Prostate gland (tissue), 2 donors: ENCODE data around the gene KRTAP6-1. TPM values are rescaled to one million over a fixed set of nuclear protein-coding genes. Genes with fewer than 3 reads are reported as not detected.

ENCODE experiments used
- DNase-seq: peaks from one replicate; pipeline ENCODE4 v3.0.0-alpha.2; 2019; ENCODE audit warnings: low spot score
- H3K27ac ChIP-seq, 2 donors: fragments of 200-600 bp; sonication (generic); 2 replicates each; pipeline ENCODE4 v1.5.1; 2017 to 2019
- H3K27me3 ChIP-seq: fragments of 200-600 bp; sonication (generic); replicated peaks from 2 replicates; pipeline ENCODE4 v1.5.1; 2019; ENCODE audit not compliant: insufficient read depth
- H3K36me3 ChIP-seq, 2 donors: fragments of 200-600 bp; sonication (generic); 1 replicate in 1 of 2; 2 replicates in 1 of 2; pipeline versions ENCODE4 v1.5.1 to v1.8.1; 2017 to 2019
- H3K4me1 ChIP-seq: fragments of 200-600 bp; sonication (generic); replicated peaks from 2 replicates; pipeline ENCODE4 v1.5.1; 2019
- H3K4me3 ChIP-seq, 2 donors: fragments of 200-600 bp; sonication (generic); 2 replicates each; pipeline ENCODE4 v1.5.1; 2017 to 2019
- H3K9me3 ChIP-seq: fragments of 200-600 bp; sonication (generic); 2 replicates; pipeline ENCODE4 v1.5.1; 2017
- POLR2A ChIP-seq: fragments of 450-650 bp; IDR thresholded peaks from one replicate; pipeline ENCODE4 v1.6.1; 2016; ENCODE audit warnings: antibody characterized with exemption, mild to moderate bottlenecking
- POLR2AphosphoS5 ChIP-seq: sonication (generic); formaldehyde crosslinking; IDR thresholded peaks from one replicate; pipeline ENCODE4 v1.6.1; 2017; ENCODE audit warnings: antibody characterized with exemption
- WGBS: methylation state at CpG from one replicate; pipeline ENCODE4 v1.1.5; 2018; 5-methylcytosine and 5-hydroxymethylcytosine counted together
- intact Hi-C: fragments of 100-400 bp; cut with DNase I; formaldehyde crosslinking; loops from one replicate; pipeline ENCODE4 v1.14.2; 2022
- total RNA-seq, 2 donors: library from RNA; depleted of rRNA; stranded (reverse); fragments of >200 nt; gene quantifications; one replicate each; pipeline ENCODE4 v1.1.0, GENCODE V29; 2016
- TF ChIP-seq, protein P1 (sequence below), 4 experiments: fragments of 200-600 bp in 2 of 4; fragments of 450-650 bp in 2 of 4; sonication (generic) in 2 of 4; IDR thresholded peaks; 1 replicate in 3 of 4; 2 replicates in 1 of 4; pipeline ENCODE4 v1.5.1; 2016 to 2019; ENCODE audit warnings: antibody characterized with exemption in 4 of 4, mild to moderate bottlenecking in 2 of 4, moderate library complexity in 2 of 4

The KRTAP6-1 gene, protein sequence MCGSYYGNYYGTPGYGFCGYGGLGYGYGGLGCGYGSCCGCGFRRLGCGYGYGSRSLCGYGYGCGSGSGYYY
- total RNA-seq, result not detected

DNA sequence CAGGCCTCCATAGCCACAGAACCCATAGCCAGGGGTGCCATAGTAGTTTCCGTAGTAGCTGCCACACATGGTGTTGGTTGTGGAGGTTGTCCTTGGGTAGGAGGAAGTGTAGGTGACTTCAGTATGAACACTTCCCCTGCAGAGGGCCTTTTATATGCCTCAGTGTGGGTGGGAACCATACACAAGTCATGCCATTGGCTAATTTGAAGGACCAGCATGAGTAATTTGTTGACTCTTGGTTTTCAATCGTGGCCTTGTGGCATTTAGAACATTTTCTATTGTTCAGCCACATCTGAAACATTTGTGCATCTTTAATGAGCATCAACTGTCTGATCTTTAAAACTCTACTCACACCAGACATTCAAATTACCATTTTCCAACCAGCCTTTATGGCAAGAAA is at the start of gene KRTAP6-1:
KRTAP6-1 (minus strand) TSS at position 95 of the 400 bp plus-strand sequence; CDS start at position 69, 26 bp downstream.
- Histone ChIP-seq H3K36me3 (no peaks in the 10 kb centered on the region), H3K4me3 (no peak within 1 kb of the TSS), H3K27ac (no peak within 1 kb of the TSS), H3K9me3 (no peaks in the 10 kb centered on the region), H3K4me1 (no peaks in the 10 kb centered on the region), H3K27me3 (no peaks in the 10 kb centered on the region)
- no peak for DNase-seq
- TF ChIP-seq, protein P1, sequence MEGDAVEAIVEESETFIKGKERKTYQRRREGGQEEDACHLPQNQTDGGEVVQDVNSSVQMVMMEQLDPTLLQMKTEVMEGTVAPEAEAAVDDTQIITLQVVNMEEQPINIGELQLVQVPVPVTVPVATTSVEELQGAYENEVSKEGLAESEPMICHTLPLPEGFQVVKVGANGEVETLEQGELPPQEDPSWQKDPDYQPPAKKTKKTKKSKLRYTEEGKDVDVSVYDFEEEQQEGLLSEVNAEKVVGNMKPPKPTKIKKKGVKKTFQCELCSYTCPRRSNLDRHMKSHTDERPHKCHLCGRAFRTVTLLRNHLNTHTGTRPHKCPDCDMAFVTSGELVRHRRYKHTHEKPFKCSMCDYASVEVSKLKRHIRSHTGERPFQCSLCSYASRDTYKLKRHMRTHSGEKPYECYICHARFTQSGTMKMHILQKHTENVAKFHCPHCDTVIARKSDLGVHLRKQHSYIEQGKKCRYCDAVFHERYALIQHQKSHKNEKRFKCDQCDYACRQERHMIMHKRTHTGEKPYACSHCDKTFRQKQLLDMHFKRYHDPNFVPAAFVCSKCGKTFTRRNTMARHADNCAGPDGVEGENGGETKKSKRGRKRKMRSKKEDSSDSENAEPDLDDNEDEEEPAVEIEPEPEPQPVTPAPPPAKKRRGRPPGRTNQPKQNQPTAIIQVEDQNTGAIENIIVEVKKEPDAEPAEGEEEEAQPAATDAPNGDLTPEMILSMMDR (IDR thresholded peaks at IDR 0.05), result no peak
- TF ChIP-seq POLR2A (no peak), POLR2AphosphoS5 (no peak)
- intact Hi-C loops, result no loop called here
- WGBS, result 73% methylated on average over 2 of the region's 2 CpGs

DNA sequence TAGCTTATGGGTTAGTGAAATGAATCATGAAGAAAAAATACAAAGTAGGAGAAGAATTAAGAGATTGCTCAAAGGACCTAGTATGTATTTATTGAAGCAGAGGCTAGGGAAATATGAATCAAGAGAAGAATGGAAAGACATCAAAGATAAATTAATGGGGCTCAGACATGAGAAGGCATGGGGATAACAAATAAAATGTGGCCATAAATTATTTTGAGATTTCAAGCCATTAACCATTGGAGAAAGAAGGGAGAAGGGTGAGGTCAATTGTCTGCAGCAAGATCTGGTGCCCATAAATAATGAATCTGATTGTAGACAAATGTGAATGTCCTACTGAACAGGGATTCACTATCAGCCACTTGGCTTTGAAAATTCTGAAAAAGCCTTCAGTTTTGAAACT is 39.2 kb upstream of the KRTAP6-1 start:
- Histone ChIP-seq H3K36me3 (no peaks in the 10 kb centered on the region), H3K27ac (no peak overlapping the region), H3K4me1 (no peaks in the 10 kb centered on the region), H3K9me3 (no peaks in the 10 kb centered on the region), H3K4me3 (no peak overlapping the region), H3K27me3 (no peaks in the 10 kb centered on the region)
- DNase-seq, result no peak
- intact Hi-C loops, result no loop called here
- TF ChIP-seq POLR2A (no peak), POLR2AphosphoS5 (no peak)
- TF ChIP-seq, protein P1 (IDR thresholded peaks at IDR 0.05), result no peak

DNA sequence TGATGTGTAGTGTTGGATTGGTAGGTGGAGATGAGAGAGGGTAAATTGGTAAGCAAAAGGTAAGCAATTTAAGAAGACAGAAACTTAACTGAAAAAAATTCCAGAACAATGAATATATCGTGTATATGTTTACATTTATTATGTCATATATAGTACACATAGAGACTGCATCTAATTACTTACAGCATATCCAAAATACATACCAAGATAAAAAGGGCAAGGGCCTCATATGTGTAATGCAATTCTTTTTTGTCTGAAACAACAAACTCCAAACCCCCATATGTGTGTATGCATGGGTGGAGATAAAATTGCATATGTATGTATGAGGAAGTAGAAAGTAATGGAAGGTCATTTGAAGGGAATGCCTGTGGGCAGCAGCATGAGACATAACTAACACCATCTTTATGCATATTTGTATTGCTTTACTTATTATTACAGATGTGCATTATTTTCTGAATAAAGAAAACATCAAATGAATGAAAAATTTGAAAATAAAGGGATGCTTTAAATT is 33.2 kb upstream of the KRTAP6-1 start:
- H3K36me3 ChIP-seq, result no peaks in the 10 kb centered on the region
- no peak overlapping the region for H3K4me3 ChIP-seq
- no peak overlapping the region for H3K27ac ChIP-seq
- WGBS, result 74% methylated on average over 1 of the region's 1 CpG
- no peaks in the 10 kb centered on the region for H3K27me3 ChIP-seq
- intact Hi-C loops, result no loop called here
- no peak for DNase-seq
- TF ChIP-seq, protein P1 (IDR thresholded peaks at IDR 0.05), result no peak
- TF ChIP-seq POLR2AphosphoS5, result no peak
- no peak for TF ChIP-seq POLR2A
- no peaks in the 10 kb centered on the region for H3K4me1 ChIP-seq
- no peaks in the 10 kb centered on the region for H3K9me3 ChIP-seq

DNA sequence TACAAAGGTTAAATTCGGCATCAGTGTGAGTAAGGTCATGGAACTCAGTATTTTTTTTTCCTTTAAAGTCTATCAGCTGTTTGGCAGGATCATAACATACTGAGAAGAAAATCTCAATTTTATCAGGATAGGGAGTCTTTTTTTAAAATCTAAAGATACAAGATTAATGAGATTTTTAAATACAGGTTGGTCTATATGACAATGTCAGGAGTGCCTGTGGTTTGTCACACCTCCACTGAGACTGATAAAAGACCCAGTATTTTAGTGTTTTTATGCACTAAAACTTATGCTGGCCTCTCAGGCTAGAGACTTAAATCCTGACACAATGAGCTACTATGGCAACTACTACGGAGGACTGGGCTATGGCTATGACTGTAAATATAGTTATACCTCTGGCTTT is 28.8 kb upstream of the KRTAP6-1 start, which contains the start of gene KRTAP20-3:
KRTAP20-3 (plus strand) TSS at position 301 of the 400 bp plus-strand sequence.
- Histone ChIP-seq H3K27ac (no peak within 1 kb of the TSS), H3K36me3 (no peaks in the 10 kb centered on the region), H3K9me3 (no peaks in the 10 kb centered on the region), H3K27me3 (no peaks in the 10 kb centered on the region), H3K4me3 (no peak within 1 kb of the TSS), H3K4me1 (no peaks in the 10 kb centered on the region)
- TF ChIP-seq, protein P1 (IDR thresholded peaks at IDR 0.05), result no peak
- no peak for TF ChIP-seq POLR2A
- TF ChIP-seq POLR2AphosphoS5, result no peak
- DNase-seq, result no peak
- intact Hi-C loops, result no loop called here
- WGBS, result 90% methylated on average over 2 of the region's 2 CpGs

DNA sequence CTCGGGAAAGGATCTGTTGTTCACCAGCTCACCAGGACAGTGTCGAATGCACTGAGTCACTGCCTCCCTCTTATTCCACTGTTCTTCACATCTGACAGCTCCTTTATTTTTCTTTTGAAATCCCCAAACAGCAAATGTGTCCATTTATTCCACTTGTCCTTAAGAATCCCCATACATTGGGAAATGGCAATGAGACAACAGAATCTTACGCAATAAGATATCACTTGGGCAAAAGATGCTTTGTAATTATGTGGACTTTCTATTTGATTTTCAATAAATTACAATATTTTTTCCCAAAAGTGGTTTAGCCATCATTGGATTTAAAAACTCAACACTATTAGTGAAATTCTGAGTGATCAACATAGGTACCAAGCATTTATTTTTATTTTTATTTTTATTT is 25.0 kb upstream of the KRTAP6-1 start:
- WGBS, result 85% methylated on average over 3 of the region's 3 CpGs
- DNase-seq, result no peak
- no peaks in the 10 kb centered on the region for H3K36me3 ChIP-seq
- no peak overlapping the region for H3K4me3 ChIP-seq
- TF ChIP-seq POLR2AphosphoS5 (no peak), POLR2A (no peak)
- TF ChIP-seq, protein P1 (IDR thresholded peaks at IDR 0.05), result no peak
- no peaks in the 10 kb centered on the region for H3K27me3 ChIP-seq
- H3K4me1 ChIP-seq, result no peaks in the 10 kb centered on the region
- no peak overlapping the region for H3K27ac ChIP-seq
- H3K9me3 ChIP-seq, result no peaks in the 10 kb centered on the region
- intact Hi-C loops, result no loop called here
